ENCODE data around the gene ZBTB45. TPM values are rescaled to one million over a fixed set of nuclear protein-coding genes. Genes with fewer than 3 reads are reported as not detected.
A peak's percentile ranks its signal among the peaks of the same experiment; 100 is the strongest.

The ZBTB45 gene
- total RNA-seq, 1 donor from 2014 or later: 46.5 TPM

DNA sequence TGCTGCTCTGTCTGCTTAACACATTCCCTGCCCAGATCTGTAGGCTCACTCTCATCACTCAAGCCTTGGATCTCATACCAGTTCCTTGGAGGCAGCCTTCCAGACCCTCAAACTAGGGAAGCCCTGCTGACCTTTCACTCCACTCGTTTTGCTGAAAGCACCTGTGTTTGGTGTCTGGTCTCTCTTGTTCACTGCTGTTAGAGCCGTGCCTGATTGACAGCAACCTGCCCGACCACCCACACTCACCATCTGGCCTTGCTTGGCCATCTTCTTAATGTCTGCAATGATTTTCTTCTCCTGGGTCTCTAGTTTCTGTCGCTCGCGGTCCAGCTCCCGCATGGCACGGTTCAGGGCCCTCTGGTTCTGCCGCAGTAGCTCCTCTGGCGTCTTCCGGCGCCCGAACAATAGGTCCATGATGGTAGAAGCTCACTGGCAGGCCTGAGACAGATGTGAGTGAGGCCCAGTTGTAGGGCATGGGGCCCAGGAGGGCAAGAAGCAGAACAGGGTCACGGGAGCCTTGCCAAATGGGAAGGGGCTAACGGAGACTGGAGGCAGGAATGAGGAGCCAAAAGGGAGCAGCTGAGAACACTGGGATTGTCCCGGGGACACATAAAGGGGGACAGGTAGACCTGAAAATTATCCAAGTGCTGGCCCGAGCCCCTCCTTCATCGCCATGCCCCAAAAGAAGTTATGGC is 34.3 kb upstream of the ZBTB45 start:
- peak overlapping the region; percentile 92 to 99 for H3K27ac ChIP-seq
- H3K9me3 ChIP-seq: no peaks in the 10 kb centered on the region
- H3K4me1 ChIP-seq: peaks cover 19 to 32% of the 10 kb centered on the region in 2 donors
- intact Hi-C loops (cut with DNase I): loop anchor here (1.0 to 2.0 kb wide), 2 partner anchors 10 to 35 kb away; partner anchors contain the start of genes TRIM28 and ZBTB45
- peak overlapping the region; percentile 72 to 80 for H3K4me3 ChIP-seq
- DNase-seq (ENCODE audit: low spot score in 2 of 2): peak in 1 of 2 donors; percentile 62
- no peak for TF ChIP-seq CTCF (IDR thresholded peaks at IDR 0.05)
- peaks cover 52 to 61% of the 10 kb centered on the region in 2 donors for H3K36me3 ChIP-seq
- no peaks in the 10 kb centered on the region for H3K27me3 ChIP-seq

DNA sequence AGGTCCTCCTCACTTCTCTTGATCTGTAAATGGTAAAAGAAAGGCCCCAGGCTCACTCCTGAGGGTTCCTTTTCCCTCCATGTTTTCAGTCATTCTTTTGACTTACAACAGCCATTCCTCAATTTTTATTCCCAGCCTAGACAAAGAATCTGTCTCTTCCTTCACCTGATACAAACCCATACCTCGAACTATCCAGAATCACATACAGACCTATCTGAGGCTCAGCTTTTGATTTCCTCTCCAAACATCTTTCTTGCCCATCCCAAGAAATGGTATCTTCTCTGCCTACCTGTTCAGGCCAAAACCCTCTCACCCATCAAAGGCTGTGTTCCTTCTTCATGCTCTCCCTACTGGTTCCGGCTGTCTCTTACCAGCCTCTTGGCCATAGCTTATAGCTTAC is 33.0 kb upstream of the ZBTB45 start:
- H3K4me3 ChIP-seq: no peak overlapping the region
- no peaks in the 10 kb centered on the region for H3K9me3 ChIP-seq
- DNase-seq (ENCODE audit: low spot score in 2 of 2): no peak
- intact Hi-C loops (cut with DNase I): no loop called here
- TF ChIP-seq CTCF (IDR thresholded peaks at IDR 0.05): no peak
- peaks cover 64 to 73% of the 10 kb centered on the region in 2 donors for H3K36me3 ChIP-seq
- H3K27ac ChIP-seq: no peak overlapping the region
- H3K4me1 ChIP-seq: peaks cover 19 to 32% of the 10 kb centered on the region in 2 donors
- no peaks in the 10 kb centered on the region for H3K27me3 ChIP-seq

GRCh38 chr19:58551577-58552471 is 32.2 kb upstream of the ZBTB45 start:
- H3K36me3 ChIP-seq: peaks cover 69 to 80% of the 10 kb centered on the region in 2 donors
- DNase-seq (ENCODE audit: low spot score in 2 of 2): peak in 1 of 2 donors; percentile 57
- H3K4me3 ChIP-seq: no peak overlapping the region
- H3K27ac ChIP-seq: no peak overlapping the region
- no peak for TF ChIP-seq CTCF (IDR thresholded peaks at IDR 0.05)
- intact Hi-C loops (cut with DNase I): no loop called here
- H3K27me3 ChIP-seq: no peaks in the 10 kb centered on the region
- H3K9me3 ChIP-seq: no peaks in the 10 kb centered on the region
- H3K4me1 ChIP-seq: peaks cover 12 to 30% of the 10 kb centered on the region in 2 donors

DNA sequence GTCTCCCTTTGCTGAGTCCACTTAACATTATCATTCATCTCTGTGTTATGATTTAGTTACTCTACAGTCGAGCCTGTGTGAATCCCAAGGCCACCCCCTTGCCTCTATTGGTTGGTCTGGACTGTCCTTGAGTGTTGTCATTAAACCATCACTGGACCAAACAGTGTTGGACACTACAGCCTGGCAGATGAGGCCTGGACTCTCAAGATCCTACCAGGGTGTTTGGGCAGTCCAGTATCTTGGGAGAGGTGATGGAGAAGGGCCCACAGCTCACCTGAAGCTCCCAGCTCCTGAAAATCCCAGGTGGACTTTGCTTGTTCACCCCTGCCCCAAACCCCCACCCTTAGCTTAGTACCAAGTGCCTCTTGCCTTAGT is 31.5 kb upstream of the ZBTB45 start:
- H3K9me3 ChIP-seq: no peaks in the 10 kb centered on the region
- H3K36me3 ChIP-seq: peaks cover 62 to 73% of the 10 kb centered on the region in 2 donors
- TF ChIP-seq CTCF (IDR thresholded peaks at IDR 0.05): no peak
- intact Hi-C loops (cut with DNase I): no loop called here
- no peak overlapping the region for H3K27ac ChIP-seq
- peaks cover 15 to 30% of the 10 kb centered on the region in 2 donors for H3K4me1 ChIP-seq
- no peak overlapping the region for H3K4me3 ChIP-seq
- DNase-seq (ENCODE audit: low spot score in 2 of 2): no peak
- no peaks in the 10 kb centered on the region for H3K27me3 ChIP-seq

GRCh38 chr19:58550362-58551122 is 30.9 kb upstream of the ZBTB45 start:
- Histone ChIP-seq H3K27ac (no peak overlapping the region), H3K4me3 (no peak overlapping the region), H3K36me3 (peaks cover 56 to 72% of the 10 kb centered on the region in 2 donors), H3K4me1 (peaks cover 20 to 32% of the 10 kb centered on the region in 2 donors), H3K9me3 (no peaks in the 10 kb centered on the region), H3K27me3 (no peaks in the 10 kb centered on the region)
- intact Hi-C loops (cut with DNase I): no loop called here
- no peak for TF ChIP-seq CTCF (IDR thresholded peaks at IDR 0.05)
- peak in 1 of 2 donors; percentile 60 for DNase-seq (ENCODE audit: low spot score in 2 of 2)
